H54 (cell line): ENCODE measurements around the gene KHK.
A peak's percentile ranks its signal among the peaks of the same experiment; 100 is the strongest.

ENCODE experiments used
- DNase-seq: peaks from one replicate; pipeline ENCODE4 v3.0.0; 2011; ENCODE audit warnings: low spot score, mixed read lengths; ENCODE audit not compliant: insufficient read length
- FAIRE-seq: peaks from 3 replicates; lab custom pipeline; 2011; peaks lifted over from hg19 to GRCh38; lab: Jason Lieb, UNC
- POLR2A ChIP-seq: IDR thresholded peaks from 2 replicates; pipeline ENCODE4 v1.6.1; 2011; ENCODE audit warnings: low read depth, mild to moderate bottlenecking, low read length

The KHK gene

DNA sequence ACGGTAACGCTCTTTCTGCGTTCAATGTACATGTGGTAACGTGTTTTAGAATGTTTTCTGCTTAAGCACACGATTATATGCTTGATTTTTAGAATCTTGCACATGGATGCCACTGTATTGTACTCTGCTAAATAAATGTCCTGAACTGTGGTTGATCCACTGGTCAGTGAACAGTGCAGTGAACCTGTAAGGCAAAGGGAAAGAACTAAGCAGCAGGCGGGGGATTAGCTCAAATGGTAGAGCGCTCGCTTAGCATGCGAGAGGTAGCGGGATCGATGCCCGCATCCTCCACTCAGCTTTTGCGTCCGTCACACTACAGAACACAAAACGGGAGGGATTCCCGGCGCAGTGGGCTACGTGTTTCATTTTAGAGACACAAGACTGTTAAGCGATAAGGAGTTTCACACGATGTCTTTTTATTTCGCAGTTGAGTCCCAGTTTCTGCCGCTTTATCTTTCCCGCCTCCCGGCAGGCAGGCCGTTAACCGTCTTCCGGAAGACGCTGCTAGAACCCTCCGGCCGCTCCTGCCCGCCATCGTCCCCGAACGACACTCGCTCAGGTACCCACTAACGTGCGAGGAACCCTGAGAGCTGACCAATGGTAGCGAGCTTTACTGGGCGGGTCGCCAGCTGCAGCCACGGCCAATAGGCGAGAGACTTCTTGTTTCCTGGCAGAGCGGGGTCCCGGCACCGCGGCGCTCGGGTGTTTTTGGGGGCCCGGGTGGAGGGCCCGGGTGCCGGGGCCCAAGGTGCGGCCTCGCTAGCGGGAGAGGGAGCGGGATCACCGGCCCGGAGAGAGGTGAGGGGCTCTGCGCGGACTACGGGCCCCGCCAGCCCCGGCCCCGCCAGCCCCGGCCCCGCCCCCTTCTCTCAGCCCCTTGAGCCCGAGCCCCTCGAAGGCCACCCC is 35.3 kb upstream of the KHK start, which contains the start of gene AGBL5:
Gene AGBL5, plus strand, starts transcription at position 673 of the 906 bp plus-strand sequence. CDS start 1,291 bp downstream, outside the sequence.
- peak; percentile 19; the same call in 1 of the 2 replicates for TF ChIP-seq POLR2A
- DNase-seq (peak; percentile 97), FAIRE-seq (no peak)

DNA sequence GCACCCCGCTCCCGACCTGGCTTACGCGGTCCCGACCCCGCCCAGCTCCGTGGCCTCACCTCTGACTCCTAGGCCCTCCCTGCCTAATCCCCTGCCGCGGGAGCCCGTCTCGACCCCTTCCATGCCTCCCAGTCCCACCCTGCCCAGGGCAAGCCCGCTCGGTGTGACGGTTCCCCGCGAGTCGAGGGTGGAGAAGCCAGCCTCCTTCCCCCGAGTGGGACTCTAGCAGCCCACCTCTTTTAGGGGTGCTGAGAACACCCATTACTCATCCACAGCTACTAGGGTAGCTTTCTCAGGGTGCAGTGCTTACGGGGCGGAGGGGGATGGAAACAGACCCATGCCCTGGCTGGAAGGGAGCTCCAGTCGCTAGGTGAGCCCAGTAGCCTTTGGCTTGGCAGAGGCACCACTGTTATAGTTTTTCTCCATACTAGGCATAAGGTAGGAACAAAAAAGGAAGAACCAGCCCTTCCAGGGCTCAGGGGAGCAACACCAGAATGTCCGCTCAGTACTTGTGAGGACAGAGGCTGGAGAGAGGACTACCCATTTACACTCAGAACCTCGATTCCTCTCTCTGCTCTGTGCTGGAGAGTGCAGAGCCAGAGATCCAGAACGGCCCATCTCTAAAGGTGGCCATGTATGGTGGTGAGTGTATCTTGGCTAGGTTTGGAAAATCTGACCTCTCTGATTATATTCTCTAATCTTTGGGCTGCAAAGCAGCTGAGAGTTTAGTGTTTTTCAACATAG is 34.5 kb upstream of the KHK start:
- peak; percentile 3; the same call in 1 of the 2 replicates for TF ChIP-seq POLR2A
- FAIRE-seq: no peak

DNA sequence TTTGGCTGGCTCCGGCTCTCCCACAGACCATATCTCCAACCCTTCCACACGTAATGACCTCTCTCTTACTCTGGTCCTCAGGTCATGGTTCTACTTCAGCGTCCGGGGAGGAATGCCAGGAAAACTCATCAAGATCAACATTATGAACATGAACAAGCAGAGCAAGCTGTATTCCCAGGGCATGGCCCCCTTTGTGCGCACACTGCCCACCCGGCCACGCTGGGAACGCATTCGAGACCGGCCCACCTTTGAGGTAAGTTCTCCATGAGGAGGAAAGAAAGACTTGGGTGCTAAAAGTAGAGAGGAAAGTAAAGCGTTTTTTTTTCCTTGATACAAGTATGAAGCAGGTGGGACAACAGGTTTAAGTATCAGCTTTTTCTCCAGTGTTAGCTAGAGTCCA is 33.3 kb upstream of the KHK start:
- TF ChIP-seq POLR2A: no peak
- no peak for FAIRE-seq
- no peak for DNase-seq

More for the DNA sequence above, 34.5 kb upstream of the KHK start:
- DNase-seq: no peak

DNA sequence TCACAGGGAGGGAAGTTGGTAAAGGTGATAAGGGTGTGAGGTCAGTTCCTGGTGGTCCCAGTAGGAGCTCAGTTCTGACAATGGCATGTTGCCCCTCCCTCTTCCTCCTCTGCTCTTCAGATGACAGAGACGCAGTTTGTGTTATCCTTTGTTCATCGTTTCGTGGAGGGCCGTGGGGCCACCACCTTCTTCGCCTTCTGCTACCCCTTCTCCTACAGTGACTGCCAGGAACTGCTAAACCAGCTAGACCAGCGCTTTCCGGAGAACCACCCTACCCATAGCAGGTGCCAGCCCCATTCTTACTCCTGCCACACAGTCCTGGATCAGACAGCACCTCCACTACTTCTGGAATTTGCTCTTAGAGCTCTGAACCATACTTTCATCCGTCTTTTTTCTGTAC is 32.8 kb upstream of the KHK start:
- FAIRE-seq (no peak), DNase-seq (no peak)
- no peak for TF ChIP-seq POLR2A

DNA sequence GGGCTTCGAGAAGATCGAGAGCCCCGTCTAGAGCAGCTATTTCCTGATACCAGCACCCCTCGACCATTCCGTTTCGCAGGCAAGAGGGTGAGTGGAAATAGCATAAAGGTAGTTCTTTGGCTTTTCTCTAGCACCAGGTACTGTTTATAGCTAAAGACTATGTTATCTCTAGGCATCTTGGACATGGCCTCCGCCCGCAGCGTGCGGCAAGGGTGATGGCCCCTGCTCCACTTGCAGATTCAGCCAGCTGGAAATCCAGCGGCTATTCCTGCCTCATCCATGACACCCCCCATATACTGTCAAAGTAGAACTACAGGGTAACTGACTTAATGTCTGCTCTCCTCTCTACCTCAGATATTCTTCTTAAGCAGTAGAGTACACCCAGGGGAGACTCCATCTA is 31.9 kb upstream of the KHK start:
- DNase-seq: no peak
- no peak for TF ChIP-seq POLR2A
- FAIRE-seq: no peak

DNA sequence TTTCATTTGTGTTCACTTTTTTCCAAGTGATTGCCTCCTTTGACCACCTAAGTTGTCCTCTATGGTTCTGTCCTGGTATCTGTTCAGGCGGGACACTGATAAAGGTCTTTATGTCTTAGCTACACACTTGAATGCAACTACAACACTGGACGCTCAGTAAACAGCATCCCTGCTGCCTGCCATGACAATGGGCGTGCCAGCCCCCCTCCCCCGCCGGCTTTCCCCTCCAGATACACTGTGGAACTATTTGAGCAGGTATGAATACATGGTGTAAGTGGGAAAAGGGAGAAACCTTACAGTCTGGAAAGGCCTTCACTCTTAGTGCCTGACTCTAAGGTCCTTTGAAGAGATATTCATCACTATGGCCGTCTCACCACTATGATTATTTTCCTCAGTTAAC is 29.4 kb upstream of the KHK start:
- no peak for TF ChIP-seq POLR2A
- DNase-seq (no peak), FAIRE-seq (no peak)

DNA sequence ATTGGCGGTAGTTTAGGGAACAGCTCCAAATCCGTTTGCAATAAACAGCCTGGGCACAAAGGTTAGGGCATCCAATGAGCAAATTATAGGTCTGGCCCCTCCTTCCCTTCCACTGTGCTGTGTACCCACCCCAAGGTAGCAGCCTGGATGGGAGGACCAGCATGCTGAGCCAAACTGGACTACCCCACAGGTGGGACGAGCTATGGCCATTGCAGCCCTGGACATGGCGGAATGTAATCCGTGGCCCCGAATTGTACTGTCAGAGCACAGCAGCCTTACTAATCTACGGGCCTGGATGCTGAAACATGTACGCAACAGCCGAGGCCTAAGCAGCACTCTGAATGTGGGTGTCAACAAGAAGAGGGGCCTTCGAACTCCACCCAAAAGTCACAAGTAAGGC is 28.4 kb upstream of the KHK start:
- DNase-seq (no peak), FAIRE-seq (no peak)
- TF ChIP-seq POLR2A: no peak

DNA sequence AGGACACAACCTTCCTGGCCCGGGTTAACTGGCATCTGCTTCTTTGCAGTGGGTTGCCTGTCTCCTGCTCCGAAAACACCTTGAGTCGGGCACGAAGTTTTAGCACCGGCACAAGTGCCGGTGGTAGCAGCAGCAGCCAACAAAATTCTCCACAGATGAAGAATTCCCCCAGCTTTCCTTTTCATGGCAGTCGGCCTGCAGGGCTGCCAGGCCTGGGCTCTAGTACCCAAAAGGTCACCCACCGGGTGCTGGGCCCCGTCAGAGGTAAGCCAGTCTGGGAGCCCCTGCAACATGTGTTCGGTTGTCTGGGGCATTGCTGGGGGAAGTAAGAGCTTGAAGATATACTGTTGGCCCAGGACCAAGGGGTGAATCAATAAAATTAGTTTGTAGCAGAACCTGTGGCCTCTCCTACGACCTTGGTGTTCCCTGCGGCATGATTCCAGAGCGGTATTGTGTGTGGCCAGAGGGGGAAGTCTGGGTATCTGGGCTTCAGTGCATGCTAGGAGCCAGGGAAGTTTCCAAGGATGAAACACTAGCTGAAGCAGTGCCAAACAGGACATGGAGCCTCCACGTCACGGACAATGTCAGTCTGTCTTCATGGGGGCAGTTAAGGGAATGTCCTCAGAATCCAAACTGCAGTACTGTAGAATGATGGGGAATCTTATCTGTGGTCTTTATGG is 27.3 kb upstream of the KHK start:
- DNase-seq: no peak
- no peak for FAIRE-seq
- TF ChIP-seq POLR2A: no peak

DNA sequence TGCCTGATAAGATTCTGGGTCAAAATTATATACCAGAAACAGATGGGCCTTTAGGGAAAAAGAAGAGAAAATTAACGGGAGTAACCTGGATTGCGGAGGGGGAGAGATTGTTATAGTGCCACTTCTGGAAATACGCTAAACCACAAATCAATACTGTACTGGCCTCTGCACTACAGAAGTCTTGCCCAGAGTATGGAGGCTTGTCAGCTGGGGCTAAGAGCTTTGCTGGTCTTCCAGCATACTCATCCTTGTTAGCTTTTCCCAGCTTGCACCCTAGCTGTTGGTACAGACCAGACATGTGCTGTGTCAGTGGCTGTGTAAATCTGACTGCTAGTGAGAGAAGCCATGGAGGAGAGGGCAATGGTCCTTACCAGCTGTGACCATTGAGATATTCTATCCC is 26.2 kb upstream of the KHK start:
- DNase-seq (no peak), FAIRE-seq (no peak)
- TF ChIP-seq POLR2A: no peak

DNA sequence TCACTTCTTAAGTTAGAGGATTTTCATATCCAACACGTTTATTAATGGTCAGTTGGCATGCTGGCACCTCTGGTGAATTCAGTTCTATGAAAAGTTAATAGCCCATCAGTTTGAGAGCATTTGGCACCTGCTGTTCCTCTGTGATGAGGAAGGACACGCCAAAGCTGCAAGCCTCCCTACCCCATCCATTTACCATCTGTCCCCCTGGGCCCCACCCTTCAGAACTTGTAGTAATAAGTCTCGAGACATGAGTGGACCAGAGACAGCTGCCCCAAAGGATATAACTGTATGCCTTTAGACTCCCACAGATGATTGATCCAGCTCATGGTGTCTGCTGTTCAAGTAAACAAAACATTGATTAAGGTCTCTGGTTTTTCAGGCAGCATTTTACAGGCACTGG is 21.4 kb upstream of the KHK start:
- no peak for DNase-seq
- TF ChIP-seq POLR2A: no peak
- no peak for FAIRE-seq

DNA sequence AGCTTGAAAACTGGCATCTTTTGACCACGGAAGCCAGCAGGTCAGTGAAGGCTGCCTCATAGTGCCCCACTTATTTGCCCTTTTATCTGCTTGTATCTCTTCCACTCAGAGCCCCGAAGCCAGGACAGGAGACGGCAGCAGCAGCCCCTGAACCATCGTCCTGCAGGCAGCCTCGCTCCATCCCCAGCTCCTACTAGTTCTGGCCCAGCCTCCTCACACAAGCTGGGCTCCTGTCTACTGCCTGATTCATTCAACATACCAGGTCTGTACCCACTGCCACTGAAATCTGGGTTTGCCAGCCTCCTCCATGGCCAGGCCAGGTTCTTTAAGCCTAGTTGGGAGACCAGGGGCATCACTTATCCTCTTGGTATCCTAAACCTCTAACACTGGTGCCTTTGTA is 19.2 kb upstream of the KHK start:
- DNase-seq: no peak
- no peak for FAIRE-seq
- no peak for TF ChIP-seq POLR2A

DNA sequence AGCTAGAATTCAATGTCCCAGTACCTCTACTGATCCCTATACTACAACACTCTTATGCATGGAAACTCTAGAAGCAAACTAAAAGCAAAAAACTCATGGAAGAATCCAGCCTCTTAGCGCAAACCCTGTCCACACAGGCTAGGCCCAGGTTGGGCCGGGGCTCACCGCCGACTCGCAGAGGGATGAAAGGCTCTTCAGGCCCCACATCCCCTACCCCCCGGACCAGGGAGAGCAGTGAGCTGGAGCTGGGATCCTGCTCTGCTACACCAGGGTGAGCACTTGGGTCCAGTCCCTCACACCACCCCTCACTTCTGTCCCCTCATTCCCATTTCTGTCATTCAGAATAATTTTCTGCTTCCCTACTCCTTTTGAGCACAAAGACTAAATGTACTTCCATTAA is 17.1 kb upstream of the KHK start:
- DNase-seq (no peak), FAIRE-seq (no peak)

DNA sequence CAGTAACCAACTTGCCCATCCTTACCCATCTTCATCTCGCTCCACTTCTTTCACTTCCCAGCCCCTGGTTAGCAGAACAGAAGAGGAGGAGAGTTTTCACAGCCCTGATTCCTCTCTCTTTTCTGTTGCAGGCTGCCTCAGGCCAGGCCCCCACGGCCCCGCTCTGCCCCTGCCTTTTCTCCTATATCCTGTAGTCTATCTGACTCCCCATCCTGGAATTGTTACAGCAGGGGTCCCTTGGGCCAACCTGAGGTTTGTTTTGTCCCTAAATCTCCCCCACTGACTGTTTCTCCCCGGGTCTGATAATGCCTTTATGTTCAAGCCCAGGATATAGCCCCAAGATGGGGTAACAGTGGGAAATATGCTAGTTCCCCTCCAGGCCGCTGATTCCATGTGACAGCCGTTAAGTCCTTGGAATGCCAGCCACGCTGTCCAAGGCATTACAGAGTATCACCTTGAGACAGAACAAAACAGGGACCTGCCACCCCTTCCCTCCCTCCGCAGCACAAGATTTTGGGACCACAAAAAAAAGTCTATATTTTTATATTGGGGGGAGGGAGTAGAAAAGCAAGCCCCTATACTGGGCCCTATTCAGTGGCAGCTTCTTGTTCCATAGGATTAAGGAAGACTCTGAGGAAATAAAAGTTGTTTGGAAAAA is 16.5 kb upstream of the KHK start:
- TF ChIP-seq POLR2A: no peak
- FAIRE-seq (no peak), DNase-seq (no peak)

More for the DNA sequence above, 17.1 kb upstream of the KHK start:
- TF ChIP-seq POLR2A: no peak

DNA sequence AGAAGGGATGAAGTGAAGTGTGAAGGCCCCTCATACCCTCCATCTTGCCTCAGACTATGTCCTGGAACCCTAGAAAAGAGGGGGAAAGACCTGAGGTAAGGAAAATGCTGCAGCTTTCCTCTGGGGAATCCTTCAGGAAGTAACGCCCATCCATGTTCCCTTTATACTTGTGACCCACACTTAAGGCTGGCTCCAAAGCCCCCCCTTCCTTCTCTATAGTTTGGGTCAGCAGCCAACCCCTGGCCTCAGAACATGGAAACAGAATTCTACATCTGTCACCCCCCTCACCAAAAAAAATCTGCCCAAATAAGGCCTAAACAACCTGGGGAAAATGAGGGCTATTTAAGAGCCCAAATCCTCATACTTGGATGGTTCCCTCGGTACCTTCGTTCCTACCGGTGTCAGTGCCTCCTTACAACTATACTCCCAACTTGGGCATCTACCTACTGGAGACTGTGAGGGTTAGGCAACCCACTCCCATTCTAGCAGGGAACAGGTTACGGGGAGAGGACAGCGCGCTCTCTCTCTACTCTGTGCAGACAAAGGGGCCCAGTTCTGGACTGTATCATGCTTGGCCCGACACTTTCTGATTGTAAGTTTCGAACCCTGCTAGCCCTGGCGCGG is 15.8 kb upstream of the KHK start:
- TF ChIP-seq POLR2A: no peak
- DNase-seq: no peak
- no peak for FAIRE-seq
